NT2/D1 (cell line): Measurements from ENCODE around the gene IFIT1.

Experiments
- YY1 ChIP-seq: IDR thresholded peaks from 2 replicates; pipeline ENCODE4 v1.6.1; 2011; ENCODE audit not compliant: insufficient read length, insufficient read depth
- ZNF274 ChIP-seq: IDR thresholded peaks from 2 replicates; pipeline ENCODE4 v1.6.1; 2011; ENCODE audit warnings: mild to moderate bottlenecking, low read depth, low read length

GRCh38 chr10:89427629-89428028 is 35.2 kb downstream of the IFIT1 start:
- TF ChIP-seq ZNF274 (no peak), YY1 (no peak)
